NCI-H748 treated with DMSO at 0.1 percent for 48 hours (cell line): ENCODE results near the gene RC3H1.
A peak's percentile ranks its signal among the peaks of the same experiment; 100 is the strongest.
"Not testable (repeated sequence)": the region's sequence is repeated elsewhere in the genome, so short reads cannot be mapped to it uniquely, and the experiment has no call there.

Experiments used
- DNase-seq: peaks from one replicate; lab custom pipeline; 2025; lab: John Stamatoyannopoulos, UW

RC3H1 gene

GRCh38 chr1:173937062-173937461 lies 85.1 kb downstream of the RC3H1 start:
- DNase-seq, result no peak

GRCh38 chr1:173934440-173934839 lies 87.7 kb downstream of the RC3H1 start:
- no peak for DNase-seq

- not testable (repeated sequence) for DNase-seq
Observed at GRCh38 chr1:173930541-173930940, 91.6 kb downstream of the RC3H1 start.

GRCh38 chr1:173925306-173926242 lies 96.6 kb downstream of the RC3H1 start:
- no peak for DNase-seq

- DNase-seq, result no peak
Observed at GRCh38 chr1:173920861-173921260, 101.3 kb downstream of the RC3H1 start.

GRCh38 chr1:173917635-173918493 lies 104.3 kb downstream of the RC3H1 start:
- no peak for DNase-seq

- no peak for DNase-seq
Observed at GRCh38 chr1:173917149-173917548, 105.0 kb downstream of the RC3H1 start, which contains the start of gene SERPINC1. TSS of gene SERPINC1 (minus strand) at chr1:173917327. CDS start at chr1:173917259, 68 bp downstream.

GRCh38 chr1:173916667-173917066 lies 105.5 kb downstream of the RC3H1 start:
- DNase-seq, result no peak

GRCh38 chr1:173915596-173915995 lies 106.6 kb downstream of the RC3H1 start:
- DNase-seq, result no peak

- DNase-seq, result peak; percentile 2
Observed at GRCh38 chr1:173914366-173914871, 107.7 kb downstream of the RC3H1 start.

- DNase-seq, result no peak
Observed at GRCh38 chr1:173913111-173913510, 109.0 kb downstream of the RC3H1 start.

- no peak for DNase-seq
Observed at GRCh38 chr1:173903827-173904531, 118.2 kb downstream of the RC3H1 start.

GRCh38 chr1:173900992-173901391 lies 121.2 kb downstream of the RC3H1 start:
- DNase-seq, result no peak

- no peak for DNase-seq
Observed at GRCh38 chr1:173900427-173900826, 121.7 kb downstream of the RC3H1 start.

- no peak for DNase-seq
Observed at GRCh38 chr1:173894189-173894588, 128.0 kb downstream of the RC3H1 start.

- no peak for DNase-seq
Observed at GRCh38 chr1:173893611-173894010, 128.5 kb downstream of the RC3H1 start.

GRCh38 chr1:173889885-173890284 lies 132.3 kb downstream of the RC3H1 start:
- no peak for DNase-seq

- no peak for DNase-seq
Observed at GRCh38 chr1:173888749-173889148, 133.4 kb downstream of the RC3H1 start.

- no peak for DNase-seq
Observed at GRCh38 chr1:173887627-173888026, 134.5 kb downstream of the RC3H1 start.

GRCh38 chr1:173886746-173887611 lies 135.2 kb downstream of the RC3H1 start:
- DNase-seq, result no peak

GRCh38 chr1:173884701-173885100 lies 137.5 kb downstream of the RC3H1 start:
- DNase-seq, result no peak
